Measurements from ENCODE around the gene PCSK1N.

PCSK1N gene

GRCh38 chrX:48789366-48790220 is 45.8 kb downstream of the PCSK1N start:
- no peak for DNase-seq (ENCODE audit: low spot score)

DNA sequence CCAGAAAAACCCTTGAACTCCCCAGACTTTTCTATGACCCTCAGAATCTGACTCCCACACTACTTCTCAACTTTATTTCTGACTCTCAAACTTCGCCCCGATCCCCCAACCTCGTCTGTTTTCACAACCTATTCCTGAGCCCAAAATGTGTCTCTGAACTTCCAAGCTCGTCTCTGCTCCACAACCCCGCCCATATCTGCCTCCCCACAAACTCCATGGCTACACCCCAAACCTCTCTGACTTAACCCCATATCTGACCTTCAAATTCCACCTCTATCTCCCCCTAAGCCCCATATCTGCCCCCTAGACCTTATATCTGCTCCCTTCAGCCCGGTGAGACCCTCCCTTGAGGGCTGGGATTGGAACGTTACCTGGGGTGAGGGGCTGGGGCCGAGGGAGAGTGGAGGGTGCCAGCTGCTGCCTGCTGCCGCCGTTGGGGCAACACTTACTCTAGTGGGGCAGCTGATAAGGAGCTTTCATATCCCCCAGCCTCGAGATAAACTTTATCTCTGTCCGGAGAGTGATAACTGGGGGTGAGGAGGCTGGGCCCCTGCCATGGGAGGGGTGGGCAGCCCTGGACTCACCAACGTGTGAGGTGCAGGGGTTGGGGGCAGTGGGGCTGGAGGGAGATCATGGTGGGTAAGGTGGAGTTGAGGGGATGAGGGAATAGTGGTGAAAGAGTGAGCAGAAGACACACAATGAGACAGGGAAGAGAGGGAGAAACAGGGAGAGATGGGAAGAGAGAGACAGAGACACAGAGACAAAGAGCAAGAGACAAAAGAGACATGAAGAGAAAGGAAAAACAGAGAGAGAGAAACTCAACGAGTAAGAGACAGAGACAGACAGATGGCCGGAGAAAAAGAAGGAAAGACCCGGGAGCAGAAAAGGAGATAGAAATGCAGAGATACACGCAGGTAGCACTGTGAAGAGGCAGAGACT is 47.6 kb downstream of the PCSK1N start:
- no peak for DNase-seq (ENCODE audit: low spot score)

- no peak for DNase-seq (ENCODE audit: low spot score)
These were observed 48.4 kb downstream of the PCSK1N start for GRCh38 chrX:48786825-48787504.

DNA sequence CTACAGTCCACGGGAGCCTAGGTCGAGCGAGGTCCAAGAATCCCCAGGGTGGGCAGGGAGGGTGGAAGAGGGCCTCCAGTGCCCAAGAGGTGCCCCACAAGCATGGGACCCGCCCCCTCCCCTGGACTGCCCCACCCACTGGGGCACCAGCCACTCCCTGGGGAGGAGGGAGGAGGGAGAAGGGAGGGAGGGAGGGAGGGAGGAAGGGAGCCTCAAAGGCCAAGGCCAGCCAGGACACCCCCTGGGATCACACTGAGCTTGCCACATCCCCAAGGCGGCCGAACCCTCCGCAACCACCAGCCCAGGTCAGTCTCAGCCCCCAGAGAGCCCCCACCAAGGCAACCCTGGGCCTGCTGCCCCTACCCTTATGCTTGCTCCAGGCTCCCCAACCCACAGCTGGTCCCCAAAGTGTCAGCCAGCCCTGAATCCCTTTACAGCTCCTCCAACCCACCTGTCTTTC is 49.0 kb downstream of the PCSK1N start, which contains the start of gene GATA1:
GATA1 (plus strand) TSS at position 250 of the 460 bp plus-strand sequence. CDS start 4,520 bp downstream, outside the sequence.
- no peak for DNase-seq (ENCODE audit: low spot score)

GRCh38 chrX:48785540-48786214 is 49.7 kb downstream of the PCSK1N start:
- no peak for DNase-seq (ENCODE audit: low spot score)

DNA sequence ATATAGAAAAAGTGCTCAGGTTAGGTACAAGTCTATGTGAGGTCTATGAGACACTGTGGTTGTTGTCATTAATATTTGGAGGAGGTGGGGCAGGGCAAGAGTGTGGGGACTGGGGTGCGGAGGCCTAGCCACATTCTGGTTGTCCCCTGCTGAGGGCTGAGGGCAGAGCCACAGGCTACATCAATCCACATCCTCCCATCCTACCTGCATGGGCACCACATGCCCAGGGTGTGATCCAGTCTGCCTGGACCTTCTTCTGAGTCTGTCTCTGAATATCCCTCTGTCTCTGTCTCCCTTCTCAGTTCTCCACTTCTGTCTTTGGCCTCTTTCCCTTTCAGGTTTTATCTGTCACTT is 50.2 kb downstream of the PCSK1N start:
- no peak for DNase-seq (ENCODE audit: low spot score)

DNA sequence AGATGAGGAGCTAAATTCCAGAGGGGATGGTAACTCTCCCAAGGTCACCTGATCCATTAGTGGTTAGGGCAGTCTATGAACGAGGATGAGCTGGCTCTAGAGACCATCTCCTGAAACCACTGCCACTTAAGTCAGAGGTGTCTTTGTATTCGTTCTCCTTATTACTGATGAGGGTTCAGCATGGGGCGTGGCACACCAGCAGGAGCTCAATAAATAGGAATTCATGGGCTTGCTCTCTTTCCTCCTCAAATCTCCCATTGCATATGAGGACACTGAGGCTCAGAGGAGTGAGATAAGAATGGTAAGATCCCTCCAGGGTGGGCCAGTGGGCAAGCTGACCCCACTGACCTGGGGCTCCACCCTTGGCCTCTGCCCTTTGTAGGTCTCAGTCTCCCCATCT is 50.7 kb downstream of the PCSK1N start:
- no peak for DNase-seq (ENCODE audit: low spot score)

DNA sequence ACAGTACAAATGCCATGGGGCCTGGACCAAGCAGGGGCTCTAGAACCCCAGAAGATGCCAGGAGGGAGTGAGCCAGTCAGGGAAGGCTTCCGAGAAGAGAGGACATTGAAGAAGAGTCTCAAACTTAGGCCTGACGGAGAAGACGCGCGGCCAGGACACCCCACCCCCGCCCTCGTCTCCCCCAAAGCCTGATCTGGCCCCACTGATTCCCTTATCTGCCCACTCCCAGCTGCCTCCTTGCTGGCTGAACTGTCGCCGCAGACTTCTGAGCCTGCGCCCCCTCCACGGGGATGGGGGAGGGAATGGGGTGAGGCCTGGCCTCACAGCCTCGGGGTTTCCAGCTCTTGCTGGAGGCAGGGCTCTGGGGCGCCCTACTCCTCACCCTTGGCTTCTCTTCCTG is 52.6 kb downstream of the PCSK1N start:
- no peak for DNase-seq (ENCODE audit: low spot score)

GRCh38 chrX:48782216-48782615 is 53.2 kb downstream of the PCSK1N start:
- no peak for DNase-seq (ENCODE audit: low spot score)

GRCh38 chrX:48781705-48782104 is 53.7 kb downstream of the PCSK1N start:
- no peak for DNase-seq (ENCODE audit: low spot score)

Measured in AG08395 (cell line).